ENCODE data around the gene KIF9.

GRCh38 chr3:47228088-47228487, 54.5 kb downstream of the KIF9 start:
- TF ChIP-seq CTCF (optimal IDR thresholded peaks at IDR 0.05 in 1 of 3, IDR thresholded peaks at IDR 0.05 in 1 of 3, conservative IDR thresholded peaks at IDR 0.05 in 1 of 3; ENCODE audit: extremely low read depth in 1 of 3, insufficient read depth in 2 of 3, low read length in 3 of 3) (no peak), EZH2 (IDR thresholded peaks at IDR 0.05; ENCODE audit: low read length) (no peak)

Data from keratinocyte (primary cell).